Stomach (tissue), 4 donors: ENCODE measurements around the gene RSAD1.

Source experiments
- CTCF ChIP-seq, 7 experiments: fragments of 450-650 bp in 4 of 7; fragments of 200-600 bp in 3 of 7; sonication (generic) in 3 of 7; IDR thresholded peaks; one replicate each; pipeline ENCODE4 v1.5.1; 2016 to 2019; ENCODE audit warnings: antibody characterized with exemption in 7 of 7, control low read depth in 2 of 7, mild to moderate bottlenecking in 1 of 7
- EP300 ChIP-seq: sonication (generic); formaldehyde crosslinking; IDR thresholded peaks from one replicate; pipeline ENCODE4 v1.6.1; 2017; ENCODE audit warnings: antibody characterized with exemption
- POLR2A ChIP-seq, 4 donors: fragments of 450-650 bp; IDR thresholded peaks; one replicate each; pipeline ENCODE4 v1.6.1; 2016; ENCODE audit warnings: antibody characterized with exemption in 4 of 4, control low read depth in 2 of 4, mild to moderate bottlenecking in 1 of 4, moderate library complexity in 1 of 4
- POLR2AphosphoS5 ChIP-seq, 3 donors: sonication (generic); formaldehyde crosslinking; IDR thresholded peaks; one replicate each; pipeline ENCODE4 v1.6.1; 2016; ENCODE audit warnings: antibody characterized with exemption in 3 of 3

- TF ChIP-seq POLR2A (IDR thresholded peaks at IDR 0.05), result no peak
- no peak for TF ChIP-seq CTCF (IDR thresholded peaks at IDR 0.05)
- TF ChIP-seq POLR2AphosphoS5 (IDR thresholded peaks at IDR 0.05), result no peak
- no peak for TF ChIP-seq EP300
These were observed 18.9 kb upstream of the RSAD1 start for GRCh38 chr17:50459756-50460155.
